ENCODE data around the gene PALLD.

The PALLD gene

GRCh38 chr4:168630445-168631187 lies 133.8 kb downstream of the PALLD start:
- Histone ChIP-seq H3K27ac (ENCODE audit: extremely low read depth, low read depth, low read length) (peak overlapping the region; percentile 77), H3K4me1 (ENCODE audit: control insufficient read depth, insufficient read depth, low read length) (peaks cover 19% of the 10 kb centered on the region; the same call in 1 of the 2 replicates), H3K36me3 (ENCODE audit: control insufficient read depth in 2 of 2, insufficient read depth in 1 of 2, low read length in 2 of 2) (no peaks in the 10 kb centered on the region), H3K9me3 (ENCODE audit: control insufficient read depth, insufficient read depth, low read depth, low read length) (no peaks in the 10 kb centered on the region), H3K4me3 (ENCODE audit: low read depth, low read length) (peak overlapping the region; percentile 58)
- TF ChIP-seq ZFP69B (tag by site-specific recombination; IDR thresholded peaks at IDR 0.05) (peak; percentile 50; the same call in 1 of the 2 replicates), ZNF248 (tag by site-specific recombination; IDR thresholded peaks at IDR 0.05) (no peak), ZNF692 (tag by site-specific recombination; IDR thresholded peaks at IDR 0.05) (peak; percentile 79), ZNF629 (tag by site-specific recombination; IDR thresholded peaks at IDR 0.05) (peak; percentile 57)
- ChIA-PET POLR2A (interaction anchor here (0.9 to 1.4 kb wide), 2 partner anchors 11 to 44 kb away, joined by 3 to 7 read pairs; no protein-coding TSS in a partner anchor), CTCF (interaction anchor here (0.6 to 5.3 kb wide), 5 partner anchors 44 to 291 kb away, joined by 3 to 24 read pairs (median 3); no protein-coding TSS in a partner anchor)

GRCh38 chr4:168631241-168632162 lies 134.7 kb downstream of the PALLD start:
- CTCF ChIA-PET: interaction anchor here (0.6 to 5.3 kb wide), 6 partner anchors 17 to 290 kb away, joined by 3 to 24 read pairs (median 3); no protein-coding TSS in a partner anchor
- TF ChIP-seq ZNF521 (tag by site-specific recombination; IDR thresholded peaks at IDR 0.05) (no peak), ZNF341 (tag by site-specific recombination; IDR thresholded peaks at IDR 0.05; ENCODE audit: low read depth) (peak; percentile 71), IKZF3 (tag by site-specific recombination; IDR thresholded peaks at IDR 0.05) (peak; percentile 62), PRDM10 (tag by site-specific recombination; IDR thresholded peaks at IDR 0.05) (peak; percentile 87), ZNF16 (tag by site-specific recombination; IDR thresholded peaks at IDR 0.05; ENCODE audit: low read depth) (no peak), ZNF692 (tag by site-specific recombination; IDR thresholded peaks at IDR 0.05) (peak; percentile 63), ZNF155 (tag by site-specific recombination; IDR thresholded peaks at IDR 0.05) (no peak), ZNF513 (tag by site-specific recombination; IDR thresholded peaks at IDR 0.05) (no peak), ZNF645 (tag by site-specific recombination; IDR thresholded peaks at IDR 0.05) (no peak), YY1 (tag by site-specific recombination; IDR thresholded peaks at IDR 0.05) (no peak; the same call in 1 of the 2 replicates), PATZ1 (tag by site-specific recombination; IDR thresholded peaks at IDR 0.05) (peak; percentile 53), ZNF621 (tag by site-specific recombination; IDR thresholded peaks at IDR 0.05) (no peak), SP7 (tag by site-specific recombination; IDR thresholded peaks at IDR 0.05) (no peak), ZNF600 (tag by site-specific recombination; IDR thresholded peaks at IDR 0.05) (peak; percentile 81; the same call in 1 of the 2 replicates), ZNF133 (tag by site-specific recombination; IDR thresholded peaks at IDR 0.05) (no peak), ZEB2 (tag by site-specific recombination; IDR thresholded peaks at IDR 0.05) (peak; percentile 39; the same call in 1 of the 2 replicates)

More at GRCh38 chr4:168631241-168632162, 134.7 kb downstream of the PALLD start:
- H3K4me1 ChIP-seq (ENCODE audit: control insufficient read depth, insufficient read depth, low read length): peaks cover 19% of the 10 kb centered on the region; the same call in 1 of the 2 replicates
- H3K27ac ChIP-seq (ENCODE audit: extremely low read depth, low read depth, low read length): peak overlapping the region; percentile 77
- peak overlapping the region; percentile 58 for H3K4me3 ChIP-seq (ENCODE audit: low read depth, low read length)
- POLR2A ChIA-PET: interaction anchor here (0.9 to 2.0 kb wide), 4 partner anchors 12 to 45 kb away, joined by 3 to 7 read pairs (median 4); no protein-coding TSS in a partner anchor
- no peaks in the 10 kb centered on the region for H3K36me3 ChIP-seq (ENCODE audit: control insufficient read depth in 2 of 2, insufficient read depth in 1 of 2, low read length in 2 of 2)
- no peaks in the 10 kb centered on the region for H3K9me3 ChIP-seq (ENCODE audit: control insufficient read depth, insufficient read depth, low read depth, low read length)

Data from HEK293 (cell line).